HG03039 (cell line): Measurements from ENCODE around the gene IGSF8.
"Not testable (repeated sequence)": the region's sequence is repeated elsewhere in the genome, so short reads cannot be mapped to it uniquely, and the experiment has no call there.

Experiments used
- ATAC-seq: cut with Tn5 transposase; IDR thresholded peaks from one replicate; pipeline ENCODE4 v1.9.1; 2021; ENCODE audit warnings: mild to moderate bottlenecking, moderate library complexity; ENCODE audit not compliant: unreplicated experiment

The IGSF8 gene

DNA sequence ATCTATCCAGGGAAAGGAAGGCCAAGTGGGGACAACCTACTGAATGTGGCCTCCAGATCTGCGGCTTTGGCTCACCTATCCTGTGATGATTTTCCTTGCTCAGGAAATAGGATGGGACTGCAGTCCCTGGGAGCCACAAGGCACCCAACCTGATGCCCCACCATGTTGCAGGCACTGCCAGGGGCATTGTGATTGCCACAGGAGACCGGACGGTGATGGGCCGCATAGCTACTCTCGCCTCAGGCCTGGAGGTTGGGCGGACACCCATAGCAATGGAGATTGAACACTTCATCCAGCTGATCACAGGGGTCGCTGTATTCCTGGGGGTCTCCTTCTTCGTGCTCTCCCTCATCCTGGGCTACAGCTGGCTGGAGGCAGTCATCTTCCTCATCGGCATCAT lies 29.0 kb upstream of the IGSF8 start:
- no peak for ATAC-seq

DNA sequence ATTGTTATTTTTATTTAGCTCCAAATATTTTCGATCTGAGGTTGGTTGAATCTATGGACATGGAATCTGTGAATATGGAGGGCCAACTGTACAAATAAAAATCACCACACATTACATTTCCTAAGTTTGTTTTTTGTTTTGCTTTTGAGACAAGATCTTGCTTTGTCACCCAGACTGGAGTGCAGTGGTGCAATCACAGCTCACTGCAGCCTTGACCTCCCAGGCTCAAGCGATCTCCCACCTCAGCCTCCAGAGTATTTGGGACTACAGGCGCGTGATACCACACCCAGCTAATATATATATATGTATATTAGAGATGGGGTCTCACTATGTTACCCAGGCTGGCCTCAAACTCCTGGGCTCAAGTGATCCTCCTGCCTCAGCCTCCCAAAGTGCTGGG lies 27.9 kb upstream of the IGSF8 start:
- ATAC-seq: not testable (repeated sequence)

DNA sequence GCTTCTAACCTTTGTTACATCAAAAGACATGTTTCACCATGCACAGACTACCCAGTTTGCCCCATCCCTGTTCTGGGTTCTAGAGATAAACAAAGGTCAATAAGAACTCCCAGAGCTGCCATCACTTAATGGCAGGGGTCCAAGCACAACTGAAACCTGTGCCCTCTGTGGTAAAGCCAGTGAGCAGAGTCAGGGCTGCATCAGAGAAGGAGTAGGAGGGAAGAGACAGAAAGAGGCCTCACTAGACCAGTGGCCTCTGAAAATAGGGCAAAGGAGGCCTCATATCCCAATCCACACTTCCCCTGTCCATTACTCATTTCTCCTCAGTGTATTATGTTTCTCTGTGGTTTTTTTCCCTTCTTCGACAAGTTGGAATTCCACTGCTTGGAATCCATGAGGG lies 27.3 kb upstream of the IGSF8 start:
- ATAC-seq: no peak

DNA sequence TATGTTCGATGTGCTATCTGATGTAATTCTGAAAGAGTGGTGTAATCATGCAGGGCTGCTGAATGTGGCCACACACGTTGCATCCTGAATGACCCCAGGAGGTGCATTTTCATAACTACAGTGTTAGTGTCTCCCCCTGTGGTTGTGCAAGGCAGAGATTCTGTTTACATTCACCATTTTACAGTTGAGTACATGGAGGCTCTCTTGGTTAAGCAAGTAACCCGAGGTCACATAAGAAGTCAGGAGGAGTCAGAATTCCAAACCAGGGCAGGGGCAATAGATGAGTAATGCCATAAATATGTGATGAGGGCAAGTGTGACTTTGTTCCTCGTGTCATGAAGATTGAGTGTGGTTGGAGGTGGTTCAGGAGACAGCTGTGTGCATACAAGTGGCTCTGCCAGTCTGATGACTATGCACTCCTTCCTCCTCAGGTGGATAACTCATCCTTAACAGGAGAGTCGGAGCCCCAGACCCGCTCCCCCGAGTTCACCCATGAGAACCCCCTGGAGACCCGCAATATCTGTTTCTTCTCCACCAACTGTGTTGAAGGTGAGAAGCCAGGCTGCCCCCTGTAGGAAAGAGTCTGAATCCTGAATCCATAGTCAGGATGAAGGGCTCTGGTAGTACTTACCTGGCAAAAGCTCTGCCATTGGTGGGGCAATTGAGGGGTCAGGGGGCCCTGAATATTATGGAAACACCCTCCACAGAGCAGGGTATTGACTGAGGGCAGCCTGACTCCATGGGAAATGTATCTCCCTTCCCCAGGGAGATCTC lies 26.5 kb upstream of the IGSF8 start:
- no peak for ATAC-seq

DNA sequence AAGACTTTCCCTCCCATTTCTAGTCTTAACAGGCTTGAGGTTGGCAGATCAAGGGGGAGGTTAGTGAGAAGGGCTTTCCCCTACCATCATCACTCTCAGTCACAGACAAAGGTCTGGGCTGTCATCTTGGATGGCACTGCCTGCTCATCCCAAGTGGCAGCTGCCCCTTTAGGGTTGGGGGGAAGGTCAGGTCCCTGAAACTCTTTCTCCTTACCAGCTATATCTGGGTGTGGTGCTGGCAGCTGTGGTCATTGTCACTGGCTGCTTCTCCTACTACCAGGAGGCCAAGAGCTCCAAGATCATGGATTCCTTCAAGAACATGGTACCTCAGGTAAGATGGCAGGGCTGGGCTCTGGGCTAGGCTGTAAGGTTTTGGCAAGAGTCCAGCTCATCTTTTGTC lies 25.3 kb upstream of the IGSF8 start:
- ATAC-seq: no peak

DNA sequence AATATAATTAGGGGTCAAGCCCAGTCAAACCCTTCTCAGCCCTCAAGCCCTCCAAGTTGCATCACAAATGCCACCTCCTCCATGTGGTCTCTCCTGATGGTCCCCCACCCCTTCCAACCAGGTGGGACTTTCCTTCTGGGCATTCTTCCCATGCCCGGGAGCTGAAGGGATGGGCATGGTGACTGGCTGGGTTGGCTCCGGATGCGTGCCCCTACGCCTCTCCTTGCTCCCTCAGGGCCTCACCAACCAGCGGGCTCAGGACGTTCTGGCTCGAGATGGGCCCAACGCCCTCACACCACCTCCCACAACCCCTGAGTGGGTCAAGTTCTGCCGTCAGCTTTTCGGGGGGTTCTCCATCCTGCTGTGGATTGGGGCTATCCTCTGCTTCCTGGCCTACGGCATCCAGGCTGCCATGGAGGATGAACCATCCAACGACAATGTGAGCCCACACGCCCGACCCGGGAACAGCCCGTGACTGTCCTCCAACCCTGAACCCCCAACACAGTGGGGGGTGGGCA lies 24.6 kb upstream of the IGSF8 start:
- ATAC-seq: no peak

DNA sequence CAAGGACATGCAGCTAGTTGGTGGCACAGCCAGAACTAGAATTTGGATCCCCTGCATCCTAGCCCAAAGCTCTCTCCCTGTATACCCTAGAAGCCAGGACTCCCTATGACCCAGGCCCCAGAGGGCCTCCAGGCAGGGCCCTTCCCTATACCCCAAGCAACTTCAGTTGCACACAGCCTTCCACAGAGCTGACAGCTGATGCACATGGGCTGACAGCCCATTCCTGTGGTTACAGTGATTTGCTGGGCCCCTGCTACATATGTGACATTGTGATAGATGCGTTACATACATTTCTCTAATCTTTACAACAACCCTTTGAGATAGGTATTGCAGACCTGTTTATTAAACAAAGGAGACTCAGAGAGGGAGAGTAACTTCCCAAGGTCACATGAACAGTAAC lies 23.0 kb upstream of the IGSF8 start:
- no peak for ATAC-seq

DNA sequence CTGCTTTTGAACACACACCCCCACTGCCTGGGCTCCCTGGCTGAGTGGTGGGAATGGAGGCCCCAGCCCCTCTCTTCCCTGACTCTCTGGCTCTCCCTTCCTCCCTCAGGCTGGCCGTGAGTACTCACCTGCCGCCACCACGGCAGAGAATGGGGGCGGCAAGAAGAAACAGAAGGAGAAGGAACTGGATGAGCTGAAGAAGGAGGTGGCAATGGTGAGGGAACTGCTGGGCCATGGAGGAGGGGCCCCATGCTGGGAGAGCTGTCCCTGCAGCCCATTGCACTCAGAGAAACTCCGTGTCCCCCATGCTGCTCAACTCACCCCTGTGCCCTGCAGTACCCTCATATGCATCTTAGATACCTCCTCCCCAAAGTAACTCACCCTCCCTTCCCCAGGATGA lies 22.4 kb upstream of the IGSF8 start:
- no peak for ATAC-seq

DNA sequence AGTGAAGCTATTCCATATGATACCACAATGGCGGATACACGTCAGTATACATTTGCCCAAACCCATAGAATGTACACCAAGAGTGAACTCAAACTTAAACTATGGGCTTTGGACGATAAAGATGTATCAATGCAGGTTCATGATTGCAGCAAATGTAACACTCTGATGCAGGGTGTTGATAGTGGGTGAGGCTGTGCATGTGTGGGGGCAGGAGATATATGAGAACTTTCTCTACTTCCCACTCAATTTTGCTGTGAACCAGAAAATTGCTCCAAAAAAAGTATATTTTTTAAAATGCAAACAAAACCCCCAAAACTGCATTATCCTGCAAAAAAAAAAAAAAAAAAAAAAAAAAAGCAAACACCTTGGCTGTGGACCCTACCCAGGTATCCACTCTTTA lies 20.5 kb upstream of the IGSF8 start:
- ATAC-seq: no peak

DNA sequence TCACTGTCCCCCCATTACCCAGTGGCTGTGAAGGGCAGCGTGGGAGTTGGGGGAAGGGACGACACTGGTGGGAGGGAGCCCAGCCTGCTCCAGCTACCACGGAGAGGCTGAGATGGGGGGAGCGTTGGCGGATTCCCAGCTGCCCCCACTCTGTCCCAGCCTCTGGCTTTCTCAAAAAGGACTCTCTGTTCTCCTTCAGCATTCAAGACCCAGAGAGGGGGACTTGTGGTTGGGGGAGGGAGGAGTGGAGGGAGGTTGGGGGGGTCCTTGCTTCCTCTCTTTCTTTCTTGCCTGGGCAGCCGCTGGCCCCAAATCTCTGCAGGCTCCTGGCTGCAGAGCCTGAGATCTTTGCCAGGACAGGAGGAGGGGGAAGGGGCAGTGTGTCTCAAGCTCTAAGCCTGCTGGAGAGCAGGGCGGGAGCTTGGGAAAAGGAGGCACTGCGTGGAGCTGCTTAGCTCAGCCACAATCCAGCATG lies 19.3 kb upstream of the IGSF8 start:
- ATAC-seq: no peak

DNA sequence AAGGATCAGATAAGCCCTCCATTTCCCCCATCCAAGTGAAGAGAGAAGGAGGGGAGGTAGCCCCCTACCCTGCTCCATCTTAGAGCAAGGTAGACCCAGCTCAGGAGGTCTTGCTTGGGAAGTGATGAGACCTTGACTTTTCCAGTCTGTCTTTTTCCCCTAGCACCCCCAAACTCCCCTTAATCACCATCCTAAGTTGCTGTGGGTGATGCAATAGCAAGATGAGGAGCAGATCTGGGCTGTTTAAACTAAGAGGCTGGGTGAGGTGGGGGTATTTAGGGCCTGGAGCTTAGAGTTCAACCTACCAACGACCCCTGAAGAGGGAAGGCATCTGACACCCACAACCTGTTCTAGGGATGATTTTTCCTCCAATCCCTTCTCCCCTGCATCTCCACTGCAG lies 18.9 kb upstream of the IGSF8 start:
- no peak for ATAC-seq

DNA sequence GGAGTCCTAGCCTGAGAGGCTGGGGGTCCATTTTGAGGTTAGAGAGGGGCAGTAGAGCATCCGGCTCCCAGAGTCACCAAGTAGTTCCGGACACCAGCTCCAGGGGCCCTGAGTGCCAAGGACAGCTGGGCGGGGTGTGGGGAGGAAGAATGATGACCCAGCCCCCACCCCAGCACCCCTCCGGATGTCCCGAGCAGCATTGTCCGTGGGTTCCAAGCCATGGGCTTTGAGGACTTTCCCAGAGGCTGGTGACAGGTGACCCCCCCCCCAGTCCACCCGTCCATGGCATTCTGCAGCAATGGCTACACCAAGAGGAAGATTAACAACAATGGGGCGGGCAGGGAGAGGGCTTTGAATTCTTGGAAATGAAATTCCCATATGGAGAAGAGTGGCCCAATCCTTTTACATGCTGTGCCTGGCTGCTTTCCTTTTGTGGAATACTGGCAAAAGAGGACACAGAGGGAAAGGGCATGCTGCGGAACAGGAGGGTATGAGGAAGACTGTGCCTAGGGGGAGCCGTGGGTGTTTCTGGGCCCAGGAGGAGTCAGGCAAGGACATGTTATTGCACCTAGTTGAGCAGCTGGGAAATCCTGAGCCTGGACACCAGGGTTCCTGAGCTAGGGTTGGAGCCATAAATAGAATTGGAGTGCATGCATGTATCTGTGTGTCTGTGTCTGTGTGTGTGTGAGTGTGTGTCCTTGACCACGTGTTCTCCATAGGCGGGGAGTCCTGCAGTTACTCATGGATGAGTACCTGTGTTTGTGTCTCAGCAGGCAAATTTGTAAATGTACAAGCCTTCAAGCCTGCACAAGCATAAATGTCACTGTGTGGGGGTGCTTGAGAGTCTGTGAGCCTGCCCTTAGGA lies 18.1 kb upstream of the IGSF8 start:
- no peak for ATAC-seq

DNA sequence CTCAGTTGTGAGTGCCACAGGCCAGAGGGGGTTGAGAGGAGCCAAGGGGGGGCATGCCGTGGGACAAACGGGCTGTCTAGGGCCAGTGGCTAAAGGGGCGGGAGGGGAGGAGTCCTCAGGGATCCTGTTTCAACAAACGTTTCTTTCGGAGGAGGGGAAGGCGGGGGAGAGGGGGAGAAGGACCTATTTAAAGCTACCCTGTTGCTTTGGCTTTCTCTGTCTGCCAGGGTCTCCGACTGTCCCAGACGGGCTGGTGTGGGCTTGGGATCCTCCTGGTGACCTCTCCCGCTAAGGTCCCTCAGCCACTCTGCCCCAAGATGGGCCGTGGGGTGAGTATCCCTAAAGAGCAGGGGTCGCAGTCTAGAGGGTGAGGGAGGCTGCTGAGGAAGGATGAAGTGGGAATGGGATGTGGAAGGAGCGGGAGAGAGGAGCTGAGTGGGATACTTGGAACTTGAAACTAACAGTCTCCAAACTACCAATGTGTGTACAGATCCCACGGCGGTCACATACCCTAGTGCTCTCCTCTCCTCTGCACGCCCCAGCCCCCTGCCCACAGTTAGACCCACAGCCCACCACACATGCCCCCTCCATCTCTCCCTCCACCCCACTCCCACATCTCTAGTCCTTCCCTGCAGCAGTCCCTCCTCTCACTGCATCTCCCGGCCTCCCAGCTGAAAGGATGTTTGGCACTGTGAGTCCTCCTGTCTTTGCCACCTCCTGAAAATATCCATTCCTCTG lies 17.3 kb upstream of the IGSF8 start, which contains the start of gene ATP1A2:
ATP1A2 (plus strand) TSS at position 215 of the 738 bp plus-strand sequence; CDS start at position 318, 103 bp downstream.
- ATAC-seq: no peak

DNA sequence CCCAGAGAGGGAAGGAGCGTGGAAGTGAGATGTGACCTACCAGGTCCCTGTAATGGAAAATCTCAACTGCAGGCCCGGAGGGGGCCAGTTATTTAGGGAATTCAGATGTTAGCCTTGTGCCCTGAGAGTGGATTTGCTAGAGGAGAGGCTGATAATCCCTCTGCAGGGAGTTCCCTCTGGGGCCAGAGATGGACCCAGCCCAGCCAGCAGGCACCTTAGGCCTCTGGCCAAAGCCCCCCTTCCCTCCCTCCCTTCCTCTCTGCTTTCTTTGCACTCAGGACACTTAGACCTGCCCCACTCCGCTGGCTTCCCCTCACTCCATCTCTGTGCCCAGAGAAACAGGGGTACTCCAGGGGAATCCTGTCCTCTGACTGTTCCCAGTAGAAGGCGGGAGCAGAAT lies 15.7 kb upstream of the IGSF8 start:
- no peak for ATAC-seq

DNA sequence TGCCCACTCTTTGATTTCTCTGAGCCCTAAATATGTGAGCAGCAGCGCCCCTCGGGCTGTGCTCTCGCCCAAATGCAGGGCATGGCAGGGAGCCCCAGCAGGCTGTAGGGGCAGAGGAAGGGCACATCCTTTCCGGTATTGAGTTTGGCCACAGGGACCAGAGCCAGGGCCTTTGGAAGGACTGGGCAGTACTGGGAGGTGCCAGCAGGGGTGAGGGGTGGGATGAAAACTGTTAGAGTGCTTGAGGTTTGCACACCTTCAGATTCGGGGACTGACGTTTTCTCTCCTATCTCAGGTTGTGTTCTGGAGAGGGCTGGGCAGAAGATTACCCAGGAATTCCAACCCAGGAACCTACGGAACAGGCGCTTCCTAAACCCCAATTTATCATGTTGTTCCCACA lies 15.0 kb upstream of the IGSF8 start:
- ATAC-seq: no peak

DNA sequence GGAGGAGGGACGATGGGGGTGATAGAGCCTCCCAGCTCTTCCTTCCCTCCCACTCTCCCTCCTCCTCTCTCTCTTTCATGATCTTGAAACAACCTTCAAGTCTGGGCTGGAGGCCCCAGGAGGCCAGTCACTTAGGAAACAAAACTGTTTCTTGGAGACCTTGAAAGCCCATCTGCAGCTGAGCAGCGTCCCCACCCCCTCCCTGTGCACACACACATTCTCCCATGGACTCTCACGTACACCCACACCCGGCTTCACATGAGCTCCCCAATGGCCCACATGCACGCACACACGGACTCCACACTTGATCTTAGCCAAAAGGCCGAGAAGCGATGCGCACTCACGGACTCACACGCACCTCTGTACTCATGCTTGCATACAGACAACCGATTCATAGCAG lies 13.9 kb upstream of the IGSF8 start:
- ATAC-seq: no peak

DNA sequence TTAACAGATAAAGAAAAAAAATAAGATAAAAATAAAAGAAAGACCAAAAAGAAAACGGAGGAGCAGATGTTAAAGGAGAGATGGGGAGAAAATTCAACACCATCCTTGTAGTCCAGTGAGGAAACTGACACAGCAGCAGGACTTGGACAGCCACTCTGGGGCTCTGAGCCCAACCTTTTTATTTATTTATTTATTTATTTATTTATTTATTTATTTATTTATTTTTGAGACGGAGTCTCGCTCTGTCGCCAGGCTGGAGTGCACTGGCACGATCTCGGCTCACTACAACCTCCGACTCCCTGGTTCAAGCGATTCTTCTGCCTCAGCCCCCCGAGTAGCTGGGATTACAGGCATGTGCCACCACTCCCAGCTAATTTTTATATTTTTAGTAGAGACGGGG lies 13.0 kb upstream of the IGSF8 start:
- ATAC-seq: not testable (repeated sequence)

DNA sequence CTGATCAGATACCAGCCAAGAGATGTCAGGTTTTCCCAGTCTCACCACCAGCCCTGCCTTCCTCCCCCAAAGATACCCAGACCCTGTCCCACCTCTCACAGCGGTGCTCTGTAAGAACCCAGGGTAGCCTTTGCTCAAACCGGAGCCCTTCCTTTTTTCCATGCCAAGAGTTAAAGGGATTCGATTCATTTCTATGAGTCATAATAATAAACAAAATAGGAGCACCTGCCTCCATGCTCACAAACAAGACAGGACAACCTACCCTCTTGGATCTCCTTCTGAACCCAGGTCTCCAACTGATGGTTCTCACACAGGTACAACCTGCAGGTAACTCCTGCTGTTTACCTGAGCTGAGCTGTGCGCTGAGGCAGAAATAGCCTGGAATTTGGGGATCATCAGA lies 11.3 kb upstream of the IGSF8 start:
- no peak for ATAC-seq

DNA sequence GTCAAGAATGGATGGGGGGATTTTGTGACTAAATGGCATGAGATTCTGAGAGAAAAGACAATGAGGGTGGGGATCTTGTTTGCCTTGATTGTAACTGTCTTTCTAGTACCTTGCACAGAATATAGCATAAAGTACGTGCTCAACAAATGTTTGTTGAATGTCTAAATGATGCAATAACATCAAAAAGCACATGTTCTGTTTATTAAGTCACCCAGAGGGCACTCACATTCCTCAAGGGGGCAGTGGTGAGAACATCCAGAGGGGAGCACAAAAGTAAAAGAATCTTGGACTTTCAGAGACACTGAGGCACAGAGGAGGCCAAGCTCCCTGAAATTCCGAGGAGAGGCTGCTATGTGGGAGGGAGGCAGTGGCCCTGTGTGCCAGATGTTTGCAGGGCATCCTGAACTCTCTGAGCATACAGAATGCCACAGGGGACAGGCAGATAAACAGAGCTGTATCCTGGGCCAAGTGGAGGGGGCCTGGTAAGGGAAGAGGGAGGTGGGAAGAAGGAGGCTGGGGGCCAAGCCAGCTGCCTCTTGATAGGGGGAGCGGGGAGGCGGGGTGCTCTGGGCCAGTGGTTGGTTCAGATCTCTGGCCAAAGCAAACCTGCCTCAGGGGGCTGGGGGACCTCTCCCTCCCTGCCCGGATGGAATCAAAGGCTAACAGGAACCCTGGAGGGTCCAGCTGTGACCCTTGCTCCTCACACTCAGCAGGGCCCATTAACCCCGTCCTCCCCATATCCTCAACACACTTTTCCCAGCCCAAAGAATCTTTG lies 10.7 kb upstream of the IGSF8 start:
- ATAC-seq: no peak

DNA sequence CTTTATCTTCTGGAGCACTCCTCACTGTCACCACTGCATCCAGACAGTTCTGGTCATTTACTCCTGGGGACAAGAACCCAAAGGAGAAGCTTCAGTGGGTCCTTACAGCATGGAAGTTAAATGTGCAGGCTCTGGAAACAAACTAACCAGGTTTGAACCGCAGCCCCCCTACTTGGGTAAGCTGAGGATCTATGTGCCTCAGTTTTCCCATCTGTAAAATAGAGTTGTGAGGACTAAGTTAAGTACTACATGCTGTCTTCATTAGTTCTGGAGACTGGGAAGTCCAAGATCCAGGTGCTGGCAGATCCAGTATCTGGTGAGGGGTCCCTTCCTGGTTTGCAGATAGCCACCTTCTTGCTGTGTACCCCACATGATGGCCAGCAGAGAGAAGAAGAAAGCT lies 9.1 kb upstream of the IGSF8 start:
- no peak for ATAC-seq
